ACC112 (cell line): Measurements from ENCODE around the gene POLR3K.
A peak's percentile ranks its signal among the peaks of the same experiment; 100 is the strongest.

Experiments
- H2AFZ ChIP-seq: fragments of 200-600 bp; sonication (generic); one replicate; pipeline ENCODE4 v1.6.0; 2017; ENCODE audit warnings: antibody characterized with exemption, low read length; ENCODE audit not compliant: unreplicated experiment
- H3K27ac ChIP-seq: fragments of 200-600 bp; sonication (generic); 2 replicates; pipeline ENCODE4 v1.5.1; 2014; ENCODE audit warnings: low read depth, mild to moderate bottlenecking, antibody characterized with exemption, low read length, moderate library complexity
- H3K27me3 ChIP-seq: fragments of 200-600 bp; sonication (generic); 2 replicates; pipeline ENCODE4 v1.6.1; 2014; ENCODE audit warnings: mild to moderate bottlenecking, antibody characterized with exemption, low read length, moderate library complexity, mixed read lengths; ENCODE audit not compliant: insufficient read depth
- H3K36me3 ChIP-seq: fragments of 200-600 bp; sonication (generic); 2 replicates; pipeline ENCODE4 v1.6.1; 2016; ENCODE audit warnings: mild to moderate bottlenecking, antibody characterized with exemption, low read length, moderate library complexity, mixed read lengths; ENCODE audit not compliant: insufficient read depth
- H3K4me1 ChIP-seq: fragments of 200-600 bp; sonication (generic); one replicate; pipeline ENCODE4 v1.6.1; 2016; ENCODE audit warnings: low read length, mixed read lengths; ENCODE audit not compliant: insufficient read depth, unreplicated experiment, control insufficient read depth
- H3K4me3 ChIP-seq: fragments of 200-600 bp; sonication (generic); 2 replicates; pipeline ENCODE4 v1.5.1; 2014; ENCODE audit warnings: mild to moderate bottlenecking, low read depth, low read length
- H3K79me2 ChIP-seq: fragments of 200-600 bp; sonication (generic); one replicate; pipeline ENCODE4 v1.6.0; 2016; ENCODE audit warnings: low read length; ENCODE audit not compliant: control insufficient read depth, unreplicated experiment, insufficient read depth

Gene POLR3K

GRCh38 chr16:71540-72401 lies 18.4 kb upstream of the POLR3K start:
- Histone ChIP-seq H2AFZ (no peak overlapping the region), H3K4me1 (peaks cover 61% of the 10 kb centered on the region), H3K79me2 (peaks cover 48% of the 10 kb centered on the region), H3K27ac (peak overlapping the region; percentile 28; the same call in 1 of the 2 replicates), H3K27me3 (no peaks in the 10 kb centered on the region), H3K36me3 (no peaks in the 10 kb centered on the region), H3K4me3 (peak overlapping the region; percentile 74)

- no peaks in the 10 kb centered on the region for H3K27me3 ChIP-seq
- no peak overlapping the region for H2AFZ ChIP-seq
- peaks cover 57% of the 10 kb centered on the region for H3K4me1 ChIP-seq
- 0 out of 2 replicates have a peak overlapping the region, but pooled peaks have one; percentile 28 for H3K27ac ChIP-seq
- peak overlapping the region; percentile 74 for H3K4me3 ChIP-seq
- H3K36me3 ChIP-seq: no peaks in the 10 kb centered on the region
- peaks cover 54% of the 10 kb centered on the region for H3K79me2 ChIP-seq
These were observed 17.8 kb upstream of the POLR3K start for GRCh38 chr16:71210-71539.

- Histone ChIP-seq H3K27me3 (no peaks in the 10 kb centered on the region), H3K79me2 (peaks cover 64% of the 10 kb centered on the region), H3K4me3 (no peak overlapping the region), H3K27ac (no peak overlapping the region), H2AFZ (no peak overlapping the region), H3K36me3 (no peaks in the 10 kb centered on the region), H3K4me1 (peaks cover 50% of the 10 kb centered on the region)
These were observed 15.8 kb upstream of the POLR3K start for GRCh38 chr16:69181-69580.

GRCh38 chr16:67884-68789 lies 14.7 kb upstream of the POLR3K start:
- Histone ChIP-seq H3K27ac (no peak overlapping the region), H3K4me3 (no peak overlapping the region), H3K36me3 (no peaks in the 10 kb centered on the region), H3K79me2 (peaks cover 64% of the 10 kb centered on the region), H3K27me3 (no peaks in the 10 kb centered on the region), H3K4me1 (peaks cover 47% of the 10 kb centered on the region), H2AFZ (no peak overlapping the region)

- H3K4me1 ChIP-seq: peaks cover 42% of the 10 kb centered on the region
- H3K36me3 ChIP-seq: no peaks in the 10 kb centered on the region; the same call in 1 of the 2 replicates
- H3K4me3 ChIP-seq: no peak overlapping the region
- H2AFZ ChIP-seq: no peak overlapping the region
- no peak overlapping the region for H3K27ac ChIP-seq
- H3K79me2 ChIP-seq: peaks cover 64% of the 10 kb centered on the region
- no peaks in the 10 kb centered on the region for H3K27me3 ChIP-seq
These were observed 13.9 kb upstream of the POLR3K start for GRCh38 chr16:67183-67791.

- Histone ChIP-seq H3K36me3 (no peaks in the 10 kb centered on the region; the same call in 1 of the 2 replicates), H2AFZ (no peak overlapping the region), H3K27ac (no peak overlapping the region)
These were observed 13.1 kb upstream of the POLR3K start for GRCh38 chr16:66309-67182.

GRCh38 chr16:65745-66144 lies 12.3 kb upstream of the POLR3K start:
- Histone ChIP-seq H3K36me3 (no peaks in the 10 kb centered on the region; the same call in 1 of the 2 replicates), H3K4me1 (peaks cover 36% of the 10 kb centered on the region), H3K4me3 (no peak overlapping the region), H2AFZ (no peak overlapping the region), H3K27ac (no peak overlapping the region), H3K27me3 (no peaks in the 10 kb centered on the region), H3K79me2 (peaks cover 52% of the 10 kb centered on the region)

More at GRCh38 chr16:66309-67182, 13.1 kb upstream of the POLR3K start:
- no peaks in the 10 kb centered on the region for H3K27me3 ChIP-seq
- H3K4me1 ChIP-seq: peaks cover 42% of the 10 kb centered on the region
- peaks cover 60% of the 10 kb centered on the region for H3K79me2 ChIP-seq
- H3K4me3 ChIP-seq: no peak overlapping the region

GRCh38 chr16:64914-65255 lies 11.5 kb upstream of the POLR3K start:
- Histone ChIP-seq H3K36me3 (peaks cover under 1% of the 10 kb centered on the region; the same call in 1 of the 2 replicates), H3K79me2 (peaks cover 43% of the 10 kb centered on the region), H3K27ac (no peak overlapping the region), H2AFZ (no peak overlapping the region), H3K27me3 (no peaks in the 10 kb centered on the region), H3K4me1 (peaks cover 27% of the 10 kb centered on the region), H3K4me3 (no peak overlapping the region)

GRCh38 chr16:63998-64913 lies 10.8 kb upstream of the POLR3K start:
- H3K27ac ChIP-seq: no peak overlapping the region
- H3K79me2 ChIP-seq: peaks cover 37% of the 10 kb centered on the region
- no peak overlapping the region for H3K4me3 ChIP-seq
- peaks cover 5% of the 10 kb centered on the region; the same call in 1 of the 2 replicates for H3K36me3 ChIP-seq
- H3K27me3 ChIP-seq: no peaks in the 10 kb centered on the region
- no peak overlapping the region for H2AFZ ChIP-seq
- peaks cover 21% of the 10 kb centered on the region for H3K4me1 ChIP-seq
